Small intestine (tissue), 7 donors: ENCODE results near the gene ZFP92. TPM values are rescaled to one million over a fixed set of nuclear protein-coding genes. Genes with fewer than 3 reads are reported as not detected.

Source experiments
- DNase-seq, 2 donors: peaks; one replicate each; pipeline versions ENCODE4 v3.0.0 to v3.0.0-alpha.2; 2013
- FAIRE-seq: peaks from 2 replicates; lab custom pipeline; 2012; peaks lifted over from hg19 to GRCh38; lab: Jason Lieb, UNC
- H3K27ac ChIP-seq, 3 donors: one replicate each; pipeline ENCODE4 v1.5.1; 2013; ENCODE audit warnings: low read length in 2 of 3, mild to moderate bottlenecking in 2 of 3, control low read depth in 1 of 3, inconsistent platforms in 1 of 3, low read depth in 1 of 3, moderate library complexity in 1 of 3
- H3K27me3 ChIP-seq, 3 donors: one replicate each; pipeline ENCODE4 v1.6.1; 2013; ENCODE audit warnings: low read length in 3 of 3, inconsistent platforms in 1 of 3; ENCODE audit not compliant: control insufficient read depth in 3 of 3, insufficient read depth in 3 of 3
- H3K36me3 ChIP-seq, 3 donors: one replicate each; pipeline ENCODE4 v1.6.1; 2013; ENCODE audit warnings: low read length in 3 of 3, inconsistent platforms in 1 of 3, low read depth in 1 of 3, mild to moderate bottlenecking in 1 of 3, moderate library complexity in 1 of 3; ENCODE audit not compliant: control insufficient read depth in 3 of 3, insufficient read depth in 2 of 3
- H3K4me1 ChIP-seq, 3 donors: one replicate each; pipeline ENCODE4 v1.6.1; 2013; ENCODE audit warnings: low read length in 2 of 3, inconsistent platforms in 1 of 3, low read depth in 1 of 3, mild to moderate bottlenecking in 1 of 3, moderate library complexity in 1 of 3; ENCODE audit not compliant: control insufficient read depth in 3 of 3, insufficient read depth in 2 of 3
- H3K4me3 ChIP-seq, 3 donors: one replicate each; pipeline ENCODE4 v1.5.1; 2013; ENCODE audit warnings: low read length in 3 of 3, control low read depth in 1 of 3, inconsistent platforms in 1 of 3, low read depth in 1 of 3, mild to moderate bottlenecking in 1 of 3, moderate library complexity in 1 of 3
- H3K9me3 ChIP-seq, 2 donors: one replicate each; pipeline ENCODE4 v1.6.1; 2013; ENCODE audit warnings: low read depth in 1 of 2, low read length in 1 of 2; ENCODE audit not compliant: control insufficient read depth in 2 of 2, insufficient read depth in 1 of 2
- WGBS, 3 donors: extraction: QIAGEN DNeasy Blood & Tissue Kit; methylation state at CpG; one replicate each; pipeline ENCODE4 v1.1.7; 2013; 5-methylcytosine and 5-hydroxymethylcytosine counted together
- polyA plus RNA-seq, 4 donors: library from polyadenylated mRNA; stranded (reverse) in 3 of 4; unstranded in 1 of 4; fragments of 200-250 nt in 3 of 4; fragments of 120-200 nt in 1 of 4; gene quantifications; one replicate each; pipeline versions ENCODE4 v1.2.1 to v1.2.3, GENCODE V29; 2013
- donor health status: healthy with polysubstance abuse.
- donor health status: control.
- donor health status: control.
- donor health status: Bipolar disorder and iron deficiency.
- donor health status: healthy.

The ZFP92 gene
- polyA plus RNA-seq, 4 donors: 0.27 to 3.8 (median 0.42) TPM; not detected in 1

DNA sequence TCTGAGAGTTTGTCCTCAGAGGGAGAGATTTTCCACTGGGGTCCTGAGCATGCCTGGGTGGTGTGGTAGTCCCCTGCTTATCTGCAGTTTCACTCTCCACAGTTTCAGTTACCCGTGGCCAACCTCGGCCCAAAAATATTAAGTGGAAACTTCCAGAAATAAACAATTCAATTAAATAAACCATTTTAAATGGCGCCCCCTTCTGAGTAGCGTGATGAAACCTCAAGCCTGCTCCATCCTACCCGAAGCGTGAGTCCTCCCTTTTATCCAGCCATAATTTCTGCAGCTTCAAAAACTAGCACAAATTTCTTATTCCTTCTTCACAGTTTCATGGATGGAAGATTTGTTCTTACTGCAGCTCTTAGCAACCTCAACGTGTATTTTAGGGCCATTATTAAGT, 36.8 kb upstream of the ZFP92 start:
- peaks cover 0 to 2% (median 0%) of the 10 kb centered on the region in 3 donors for H3K27me3 ChIP-seq
- 60 to 63% (median 61%) methylated on average over 7 of the region's 7 CpGs for WGBS, 3 donors
- FAIRE-seq (no peak), DNase-seq (no peak)
- H3K9me3 ChIP-seq: no peaks in the 10 kb centered on the region
- no peak overlapping the region for H3K27ac ChIP-seq
- H3K4me3 ChIP-seq: no peak overlapping the region
- H3K36me3 ChIP-seq: no peaks in the 10 kb centered on the region
- no peaks in the 10 kb centered on the region for H3K4me1 ChIP-seq

DNA sequence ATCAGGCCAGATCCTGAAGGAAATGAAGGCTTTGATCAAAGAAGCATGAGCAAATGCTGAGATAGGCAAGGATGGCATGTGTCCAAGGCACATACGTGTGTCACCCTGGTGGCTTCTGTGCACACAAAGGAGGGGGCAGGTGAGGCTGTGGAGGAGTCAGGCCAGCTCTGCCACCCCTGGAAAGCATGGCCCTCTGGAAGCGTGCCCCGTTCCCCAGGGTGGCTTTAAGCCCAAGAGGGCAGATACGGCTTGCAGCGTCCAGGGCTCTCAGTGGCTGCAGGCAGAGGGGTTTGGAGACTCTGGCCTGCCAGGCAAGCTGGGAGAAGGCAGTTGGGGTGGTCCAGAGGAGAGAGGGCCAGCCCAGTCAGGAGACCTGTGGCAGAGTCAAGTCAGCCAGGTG, 35.7 kb upstream of the ZFP92 start:
- H3K4me3 ChIP-seq: no peak overlapping the region
- FAIRE-seq: no peak
- no peaks in the 10 kb centered on the region for H3K36me3 ChIP-seq
- H3K27ac ChIP-seq: no peak overlapping the region
- DNase-seq: no peak
- H3K4me1 ChIP-seq: no peaks in the 10 kb centered on the region
- peaks cover 0 to 2% (median 0%) of the 10 kb centered on the region in 3 donors for H3K27me3 ChIP-seq
- WGBS, 3 donors: 75 to 86% (median 77%) methylated on average over 5 of the region's 5 CpGs
- no peaks in the 10 kb centered on the region for H3K9me3 ChIP-seq

DNA sequence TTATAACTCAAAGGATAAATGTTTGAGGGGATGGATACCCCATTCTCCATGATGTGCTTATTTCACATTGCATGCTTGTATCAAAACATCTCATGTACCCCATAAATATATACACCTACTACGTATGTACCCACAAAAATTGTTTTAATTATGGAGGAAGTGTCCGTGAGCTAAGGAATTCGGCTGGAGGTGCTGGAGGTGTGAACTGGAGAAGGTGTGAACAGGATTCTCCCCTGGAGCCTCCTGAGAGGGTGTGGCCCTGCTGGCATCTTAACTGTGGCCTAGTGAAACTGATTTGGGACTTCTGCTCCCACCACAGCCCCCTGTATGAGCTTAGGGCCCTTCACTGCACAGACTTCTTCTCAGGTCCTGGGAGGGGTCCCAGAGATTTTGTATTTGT, 33.5 kb upstream of the ZFP92 start:
- Histone ChIP-seq H3K9me3 (no peaks in the 10 kb centered on the region), H3K36me3 (no peaks in the 10 kb centered on the region), H3K4me3 (no peak overlapping the region), H3K4me1 (no peaks in the 10 kb centered on the region), H3K27ac (no peak overlapping the region), H3K27me3 (peaks cover 0 to 2% (median 0%) of the 10 kb centered on the region in 3 donors)
- DNase-seq: no peak
- 81 to 94% (median 82%) methylated on average over 3 of the region's 3 CpGs for WGBS, 3 donors
- FAIRE-seq: no peak

DNA sequence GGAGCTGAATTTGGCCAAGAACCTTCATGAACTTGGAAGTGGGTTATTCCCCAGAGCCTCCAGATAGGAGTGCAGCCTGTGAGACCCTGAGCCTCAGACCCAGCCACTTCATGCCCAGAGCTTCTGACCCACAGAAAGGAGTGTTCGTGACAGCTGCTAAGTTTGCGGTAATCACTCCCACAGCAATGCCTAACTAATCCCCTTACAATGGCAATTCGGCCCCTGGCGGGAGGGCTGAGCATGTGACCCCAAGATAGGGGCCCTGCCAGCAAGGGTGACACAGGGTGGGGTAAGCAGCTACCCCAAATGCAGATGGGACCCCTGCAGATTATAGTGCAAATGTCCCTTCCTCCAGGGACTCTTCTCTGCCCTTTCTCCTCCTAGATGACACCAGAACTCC, 32.7 kb upstream of the ZFP92 start:
- H3K27ac ChIP-seq: no peak overlapping the region
- no peaks in the 10 kb centered on the region for H3K36me3 ChIP-seq
- H3K4me1 ChIP-seq: no peaks in the 10 kb centered on the region
- WGBS, 3 donors: 91 to 97% (median 92%) methylated on average over 4 of the region's 4 CpGs
- no peak overlapping the region for H3K4me3 ChIP-seq
- H3K9me3 ChIP-seq: no peaks in the 10 kb centered on the region
- FAIRE-seq (no peak), DNase-seq (no peak)
- H3K27me3 ChIP-seq: no peaks in the 10 kb centered on the region

DNA sequence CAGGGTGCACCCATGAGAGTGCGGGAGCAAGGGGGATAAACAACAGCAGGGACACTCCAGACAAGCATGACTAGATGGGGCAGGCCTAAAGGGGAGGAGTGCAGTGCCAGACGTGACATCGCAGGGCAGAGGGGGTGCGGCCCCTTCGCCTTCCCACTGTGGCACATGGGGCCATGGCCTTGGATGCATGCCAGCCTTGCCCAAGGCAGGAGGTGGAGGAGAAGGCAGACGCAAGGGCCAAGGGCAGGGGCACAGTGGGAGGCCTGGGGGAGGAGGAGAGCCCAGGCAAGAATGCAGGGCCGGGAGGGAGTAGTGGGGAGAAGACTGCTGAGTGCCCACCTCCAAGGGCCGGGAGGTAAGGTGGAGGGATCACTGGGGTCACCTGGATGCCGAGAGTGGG, 31.8 kb upstream of the ZFP92 start:
- 69 to 86% (median 79%) methylated on average over 8 to 9 of the region's 9 CpGs for WGBS, 3 donors

DNA sequence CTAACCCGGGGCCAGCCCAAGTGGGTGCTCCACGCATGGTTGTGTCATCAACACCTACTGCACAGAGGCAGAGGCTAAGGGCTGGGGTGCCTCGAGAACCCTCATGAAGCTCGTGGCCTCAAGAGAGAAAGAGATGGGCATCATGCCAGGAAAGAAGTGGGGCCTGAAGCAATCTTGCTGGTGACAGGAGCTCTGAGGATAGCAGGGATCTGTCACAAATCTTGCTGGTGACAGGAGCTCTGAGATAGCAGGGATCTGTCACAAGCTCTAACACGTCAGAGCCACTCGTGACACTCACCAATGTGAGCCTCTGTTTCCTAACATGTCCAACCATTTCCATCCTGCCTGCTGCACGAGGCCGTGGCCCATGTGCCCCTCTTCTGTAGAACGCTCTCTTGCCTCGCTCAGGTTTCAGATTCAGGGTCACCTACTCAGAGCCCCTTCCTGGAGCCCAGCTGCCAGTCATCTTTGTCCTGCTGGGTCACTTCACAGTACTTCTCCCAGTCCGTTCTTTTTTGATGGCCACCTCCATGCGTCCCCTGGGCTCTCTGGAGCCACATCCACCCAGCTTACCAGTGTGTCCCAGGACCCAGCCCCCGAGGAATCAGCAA, 31.2 kb upstream of the ZFP92 start:
- DNase-seq (no peak), FAIRE-seq (no peak)
- Histone ChIP-seq H3K27ac (no peak overlapping the region), H3K27me3 (no peaks in the 10 kb centered on the region), H3K4me1 (no peaks in the 10 kb centered on the region), H3K4me3 (no peak overlapping the region), H3K36me3 (no peaks in the 10 kb centered on the region), H3K9me3 (no peaks in the 10 kb centered on the region)
- 56 to 77% (median 66%) methylated on average over 12 to 13 of the region's 13 CpGs for WGBS, 3 donors

More for the DNA sequence above, 31.8 kb upstream of the ZFP92 start:
- no peaks in the 10 kb centered on the region for H3K4me1 ChIP-seq
- no peak overlapping the region for H3K27ac ChIP-seq
- H3K36me3 ChIP-seq: no peaks in the 10 kb centered on the region
- DNase-seq (no peak), FAIRE-seq (no peak)
- H3K27me3 ChIP-seq: no peaks in the 10 kb centered on the region
- H3K4me3 ChIP-seq: no peak overlapping the region
- no peaks in the 10 kb centered on the region for H3K9me3 ChIP-seq

DNA sequence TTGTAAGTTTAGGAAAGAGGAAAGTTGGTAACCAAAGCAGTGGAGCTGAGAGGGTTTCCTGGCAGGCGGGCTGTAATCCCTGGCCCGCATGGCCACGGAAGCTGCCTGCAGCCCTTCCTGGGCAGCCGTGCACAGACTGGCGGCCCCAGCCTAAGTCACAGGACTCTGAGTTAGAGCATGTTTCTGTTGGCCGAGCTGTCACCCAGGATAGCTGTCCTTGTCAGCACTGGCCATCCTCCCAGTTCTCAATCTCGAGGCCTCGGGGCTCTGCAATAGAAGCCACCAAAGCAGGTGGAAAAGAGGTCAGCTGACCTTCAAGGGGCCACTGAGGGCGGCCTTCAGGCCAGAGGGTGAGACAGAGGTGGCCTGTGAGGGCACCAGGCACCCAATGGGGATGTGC, 30.6 kb upstream of the ZFP92 start:
- Histone ChIP-seq H3K27ac (no peak overlapping the region), H3K4me1 (no peaks in the 10 kb centered on the region), H3K36me3 (no peaks in the 10 kb centered on the region), H3K4me3 (no peak overlapping the region), H3K27me3 (no peaks in the 10 kb centered on the region), H3K9me3 (no peaks in the 10 kb centered on the region)
- no peak for FAIRE-seq
- DNase-seq: no peak
- 77 to 86% (median 82%) methylated on average over 8 to 9 of the region's 9 CpGs for WGBS, 3 donors

DNA sequence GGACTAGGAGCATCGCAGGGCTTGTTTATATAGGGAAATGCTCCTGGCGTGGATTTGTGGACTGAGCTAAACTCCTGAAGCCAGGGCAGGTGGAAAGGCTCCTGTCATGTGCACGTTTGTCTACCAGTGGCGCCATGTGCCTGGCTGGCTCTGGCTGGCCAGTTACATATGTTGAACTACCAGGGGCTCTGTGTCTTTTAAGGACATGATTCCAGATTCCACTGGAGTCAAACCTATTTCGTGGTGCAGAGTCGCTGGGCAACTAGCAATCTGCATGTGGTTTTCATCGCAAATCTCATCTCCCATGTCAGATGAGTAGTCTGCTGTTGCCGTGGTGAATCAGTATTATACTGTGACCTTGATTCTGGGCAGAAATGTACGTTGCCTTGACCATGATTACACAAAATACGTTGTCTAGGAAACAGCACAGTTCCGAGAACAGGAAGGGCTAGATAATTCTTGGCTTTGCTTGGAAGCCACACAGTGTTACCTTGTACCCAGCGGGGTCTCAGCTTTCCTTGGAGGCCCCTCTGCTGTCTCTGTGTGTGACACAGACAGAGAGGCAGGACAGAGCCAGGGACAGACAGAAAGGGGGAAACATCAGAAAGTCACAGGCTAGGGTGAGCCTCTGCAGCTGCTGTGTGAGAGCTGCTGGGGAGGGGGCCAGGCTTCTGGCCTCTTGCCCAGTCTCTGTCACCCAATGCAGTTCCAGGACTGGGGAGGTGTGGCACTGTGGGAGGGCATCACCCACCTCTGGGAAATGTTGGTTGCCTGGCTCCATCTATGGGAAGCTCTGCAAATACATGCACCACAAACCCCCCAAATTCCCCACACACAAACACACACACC, 29.4 kb upstream of the ZFP92 start:
- Histone ChIP-seq H3K4me3 (no peak overlapping the region), H3K27me3 (no peaks in the 10 kb centered on the region), H3K9me3 (no peaks in the 10 kb centered on the region), H3K4me1 (no peaks in the 10 kb centered on the region), H3K27ac (peak overlapping the region in 2 of 3 donors; percentile 22 to 43), H3K36me3 (no peaks in the 10 kb centered on the region)
- 37 to 49% (median 37%) methylated on average over 12 of the region's 12 CpGs for WGBS, 3 donors
- DNase-seq (peak in 1 of 2 donors; percentile 45), FAIRE-seq (no peak)
